ENCODE measurements around the gene SLC5A11.

The SLC5A11 gene

GRCh38 chr16:24825696-24826095 lies 20.1 kb upstream of the SLC5A11 start:
- no peak for TF ChIP-seq GATA2 (IDR thresholded peaks at IDR 0.05; ENCODE audit: low read depth, low read length)
- TF ChIP-seq GATA3 (IDR thresholded peaks at IDR 0.05; ENCODE audit: low read depth, low read length): no peak

DNA sequence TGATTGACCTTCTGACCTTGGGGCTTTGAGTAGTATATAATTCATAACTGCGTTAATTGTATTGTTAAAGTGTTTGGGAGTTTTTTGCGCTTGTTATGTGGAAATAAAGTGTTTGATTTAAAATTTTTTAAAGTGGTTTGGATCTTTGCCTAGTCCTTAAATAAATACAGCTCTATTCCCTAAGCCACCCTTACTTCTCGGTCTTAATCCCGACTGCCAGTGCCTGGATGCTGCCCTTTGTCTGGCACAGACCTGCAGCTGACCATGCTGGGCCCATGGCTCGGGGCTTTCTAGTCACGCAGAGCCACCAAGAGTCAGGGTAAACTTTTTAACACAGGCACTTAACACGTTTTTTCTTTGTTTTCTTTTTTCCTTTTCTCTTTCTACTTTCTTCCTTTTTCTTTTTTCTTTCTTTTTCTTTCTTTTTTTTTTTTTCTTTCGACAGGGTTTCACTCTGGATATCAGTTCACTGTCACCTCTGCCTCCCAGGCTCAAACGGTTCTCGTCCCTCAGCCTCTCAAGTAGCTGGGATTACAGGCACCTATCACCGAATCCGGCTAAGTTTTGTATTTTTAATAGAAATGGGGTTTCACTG lies 19.6 kb upstream of the SLC5A11 start:
- TF ChIP-seq GATA2 (IDR thresholded peaks at IDR 0.05; ENCODE audit: low read depth, low read length) (no peak), GATA3 (IDR thresholded peaks at IDR 0.05; ENCODE audit: low read depth, low read length) (no peak)

- TF ChIP-seq GATA3 (IDR thresholded peaks at IDR 0.05; ENCODE audit: low read depth, low read length): no peak
These were observed 18.8 kb upstream of the SLC5A11 start for GRCh38 chr16:24826817-24827566.

- TF ChIP-seq GATA3 (IDR thresholded peaks at IDR 0.05; ENCODE audit: low read depth, low read length) (no peak), GATA2 (IDR thresholded peaks at IDR 0.05; ENCODE audit: low read depth, low read length) (no peak)
These were observed 16.6 kb upstream of the SLC5A11 start for GRCh38 chr16:24829153-24829552.

GRCh38 chr16:24833352-24833751 lies 12.4 kb upstream of the SLC5A11 start:
- TF ChIP-seq GATA3 (IDR thresholded peaks at IDR 0.05; ENCODE audit: low read depth, low read length): no peak
- TF ChIP-seq GATA2 (IDR thresholded peaks at IDR 0.05; ENCODE audit: low read depth, low read length): no peak

GRCh38 chr16:24834459-24835335 lies 11.1 kb upstream of the SLC5A11 start:
- TF ChIP-seq GATA2 (IDR thresholded peaks at IDR 0.05; ENCODE audit: low read depth, low read length): no peak
- no peak for TF ChIP-seq GATA3 (IDR thresholded peaks at IDR 0.05; ENCODE audit: low read depth, low read length)

DNA sequence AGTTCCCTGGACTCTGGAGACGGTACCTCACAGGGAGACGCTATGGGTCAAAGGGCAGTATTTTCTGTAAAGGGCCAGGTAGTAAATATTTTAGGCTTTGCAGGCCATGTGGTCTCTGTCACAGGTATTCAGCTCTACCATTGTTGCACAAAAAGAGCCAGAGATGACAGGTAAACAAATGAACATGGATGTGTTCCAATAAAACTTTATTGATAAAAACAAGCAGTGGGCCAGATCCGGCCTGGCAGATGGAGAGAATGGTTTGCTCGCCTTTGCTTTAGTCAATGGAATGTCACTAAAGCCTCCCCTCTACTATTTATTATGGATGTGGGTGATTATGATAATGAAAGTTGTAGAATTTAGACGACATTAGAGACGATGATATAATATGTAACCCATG lies 8.9 kb upstream of the SLC5A11 start:
- TF ChIP-seq GATA3 (IDR thresholded peaks at IDR 0.05; ENCODE audit: low read depth, low read length) (no peak), GATA2 (IDR thresholded peaks at IDR 0.05; ENCODE audit: low read depth, low read length) (no peak)

- TF ChIP-seq GATA2 (IDR thresholded peaks at IDR 0.05; ENCODE audit: low read depth, low read length) (no peak), GATA3 (IDR thresholded peaks at IDR 0.05; ENCODE audit: low read depth, low read length) (no peak)
These were observed 7.8 kb upstream of the SLC5A11 start for GRCh38 chr16:24837969-24838368.

DNA sequence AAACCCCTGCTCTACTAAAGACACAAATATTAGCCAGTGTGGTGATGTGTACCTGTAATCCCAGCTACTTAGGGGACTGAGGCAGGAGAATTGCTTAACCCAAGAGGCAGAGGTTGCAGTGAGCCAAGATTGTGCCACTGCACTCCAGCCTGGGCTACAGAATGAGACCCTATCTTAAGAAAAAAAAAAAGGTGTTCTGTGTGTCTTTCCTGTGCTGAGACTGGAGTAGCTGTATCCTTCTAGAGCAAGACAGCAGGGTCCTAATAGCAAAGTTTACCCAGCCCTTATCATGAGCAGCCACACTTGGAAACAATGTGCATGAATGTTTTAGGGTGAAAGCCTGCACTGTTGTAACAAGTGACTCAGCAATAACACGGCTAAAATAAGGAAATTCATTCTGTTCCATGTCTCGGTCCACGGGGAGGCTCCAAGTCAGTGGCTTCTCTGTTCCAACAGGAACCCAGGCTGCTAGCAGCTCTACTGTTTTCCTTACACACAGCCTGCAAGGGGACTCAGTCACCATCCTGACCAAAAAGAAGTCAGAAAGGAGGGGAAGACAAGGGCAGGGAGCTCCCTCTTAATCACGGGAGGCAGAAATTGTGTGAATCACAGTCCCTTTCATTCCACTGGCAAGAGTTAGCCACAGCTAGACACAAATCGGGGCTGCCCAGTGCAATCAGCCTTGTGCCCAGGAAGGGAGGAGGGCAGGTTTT lies 7.1 kb upstream of the SLC5A11 start:
- TF ChIP-seq GATA2 (IDR thresholded peaks at IDR 0.05; ENCODE audit: low read depth, low read length) (no peak), GATA3 (IDR thresholded peaks at IDR 0.05; ENCODE audit: low read depth, low read length) (no peak)

- TF ChIP-seq GATA2 (IDR thresholded peaks at IDR 0.05; ENCODE audit: low read depth, low read length) (no peak), GATA3 (IDR thresholded peaks at IDR 0.05; ENCODE audit: low read depth, low read length) (no peak)
These were observed 6.3 kb upstream of the SLC5A11 start for GRCh38 chr16:24839347-24839972.

DNA sequence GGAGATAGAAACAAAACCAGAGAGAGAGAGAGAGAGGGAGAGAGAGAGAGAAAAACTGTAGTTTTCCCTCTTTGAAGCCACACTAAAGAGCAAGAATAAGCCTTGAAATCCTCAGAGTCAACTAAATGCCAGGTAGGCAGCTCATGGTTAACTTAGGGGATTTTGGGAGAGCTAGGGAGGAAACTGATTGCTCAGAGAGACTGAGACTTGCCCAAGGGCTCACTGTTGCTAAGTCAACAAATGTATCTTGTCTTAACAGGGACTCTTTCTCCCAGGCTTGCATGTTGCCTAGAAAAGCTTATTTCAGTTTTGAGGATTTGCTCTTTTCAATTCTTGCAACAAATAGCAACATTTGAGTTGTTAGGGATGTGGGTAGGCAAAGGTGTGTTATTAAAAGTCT lies 4.5 kb upstream of the SLC5A11 start:
- TF ChIP-seq GATA2 (IDR thresholded peaks at IDR 0.05; ENCODE audit: low read depth, low read length): no peak
- no peak for TF ChIP-seq GATA3 (IDR thresholded peaks at IDR 0.05; ENCODE audit: low read depth, low read length)

- no peak for TF ChIP-seq GATA2 (IDR thresholded peaks at IDR 0.05; ENCODE audit: low read depth, low read length)
These were observed 1.4 kb upstream of the SLC5A11 start for GRCh38 chr16:24844101-24845030.
